Astrocyte of the cerebellum (primary cell): ENCODE results near the gene RTN4R.

Source experiments
- DNase-seq: peaks from one replicate; pipeline ENCODE4 v3.0.0-alpha.2; 2011; ENCODE audit warnings: low read depth
- H3K4me3 ChIP-seq: 2 replicates; pipeline ENCODE4 v1.5.1; 2011; ENCODE audit warnings: mild to moderate bottlenecking, low read depth, low read length, moderate library complexity
- in situ Hi-C: cut with HindIII; loops from 2 replicates; pipeline ENCODE4 v1.10.0; 2017; ENCODE audit warnings: low sequenced_read_pairs
- TF ChIP-seq, protein P1 (sequence below): IDR thresholded peaks from 2 replicates; pipeline ENCODE4 v1.5.1; 2012; ENCODE audit warnings: low read length, low read depth, moderate library complexity, mild to moderate bottlenecking; ENCODE audit errors: missing control alignments

The RTN4R gene

DNA sequence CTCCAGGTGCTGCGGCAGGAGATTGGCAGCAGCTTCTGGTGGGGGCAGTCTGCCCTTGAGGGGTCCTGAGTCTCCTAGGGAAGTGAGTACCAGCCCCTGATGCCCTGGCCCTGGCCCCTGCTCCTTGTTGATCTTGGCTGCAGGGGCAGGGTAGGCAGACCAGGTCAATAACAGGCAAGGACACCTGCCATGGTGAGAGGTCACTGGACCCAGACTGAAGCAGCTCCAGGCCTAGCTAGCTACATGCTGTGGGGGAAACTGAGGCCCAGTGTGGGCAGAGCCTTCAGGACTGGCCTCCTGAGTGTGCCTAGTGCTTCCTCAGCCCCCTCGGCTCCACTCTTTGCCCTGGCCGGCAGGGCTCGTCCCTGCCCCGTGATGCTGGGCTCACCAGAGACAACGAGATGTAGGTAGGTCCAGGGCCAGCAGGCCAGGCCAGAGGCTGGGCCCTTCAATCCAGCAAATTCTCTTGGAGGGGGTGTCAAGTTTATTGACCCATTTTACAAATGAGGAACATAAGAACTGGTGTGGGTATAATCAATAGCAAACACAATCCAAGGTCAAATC, 20.4 kb downstream of the RTN4R start:
- TF ChIP-seq, protein P1, sequence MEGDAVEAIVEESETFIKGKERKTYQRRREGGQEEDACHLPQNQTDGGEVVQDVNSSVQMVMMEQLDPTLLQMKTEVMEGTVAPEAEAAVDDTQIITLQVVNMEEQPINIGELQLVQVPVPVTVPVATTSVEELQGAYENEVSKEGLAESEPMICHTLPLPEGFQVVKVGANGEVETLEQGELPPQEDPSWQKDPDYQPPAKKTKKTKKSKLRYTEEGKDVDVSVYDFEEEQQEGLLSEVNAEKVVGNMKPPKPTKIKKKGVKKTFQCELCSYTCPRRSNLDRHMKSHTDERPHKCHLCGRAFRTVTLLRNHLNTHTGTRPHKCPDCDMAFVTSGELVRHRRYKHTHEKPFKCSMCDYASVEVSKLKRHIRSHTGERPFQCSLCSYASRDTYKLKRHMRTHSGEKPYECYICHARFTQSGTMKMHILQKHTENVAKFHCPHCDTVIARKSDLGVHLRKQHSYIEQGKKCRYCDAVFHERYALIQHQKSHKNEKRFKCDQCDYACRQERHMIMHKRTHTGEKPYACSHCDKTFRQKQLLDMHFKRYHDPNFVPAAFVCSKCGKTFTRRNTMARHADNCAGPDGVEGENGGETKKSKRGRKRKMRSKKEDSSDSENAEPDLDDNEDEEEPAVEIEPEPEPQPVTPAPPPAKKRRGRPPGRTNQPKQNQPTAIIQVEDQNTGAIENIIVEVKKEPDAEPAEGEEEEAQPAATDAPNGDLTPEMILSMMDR: no peak
- in situ Hi-C loops: no loop called here

DNA sequence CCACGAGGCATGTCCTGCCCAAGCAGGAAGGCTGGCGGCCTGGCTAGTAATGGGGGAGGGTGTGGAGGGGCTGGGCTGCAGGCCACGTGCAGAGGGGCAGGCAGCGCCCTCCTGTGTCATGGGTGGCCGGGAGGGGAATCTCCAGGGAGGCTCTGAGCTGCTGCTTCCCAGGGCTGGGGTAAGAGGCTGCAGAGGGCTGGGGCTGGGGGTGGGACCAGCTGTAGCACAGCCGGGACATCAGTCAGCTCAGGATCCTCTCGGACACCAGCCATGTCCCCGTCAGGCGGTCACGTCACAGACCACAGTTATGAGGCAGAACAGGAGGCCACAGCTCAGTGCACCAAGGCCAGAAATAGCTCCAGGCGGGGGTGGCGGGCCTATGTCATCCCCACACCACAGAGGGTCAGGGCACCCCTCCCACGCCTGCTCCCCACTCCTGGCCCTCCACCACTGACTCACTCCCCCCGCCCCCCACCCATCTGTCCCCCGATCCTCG, 21.1 kb downstream of the RTN4R start:
- H3K4me3 ChIP-seq: no peak overlapping the region
- TF ChIP-seq, protein P1: no peak
- DNase-seq: no peak
- in situ Hi-C loops: no loop called here

More for the DNA sequence above, 20.4 kb downstream of the RTN4R start:
- DNase-seq: no peak
- no peak overlapping the region for H3K4me3 ChIP-seq

DNA sequence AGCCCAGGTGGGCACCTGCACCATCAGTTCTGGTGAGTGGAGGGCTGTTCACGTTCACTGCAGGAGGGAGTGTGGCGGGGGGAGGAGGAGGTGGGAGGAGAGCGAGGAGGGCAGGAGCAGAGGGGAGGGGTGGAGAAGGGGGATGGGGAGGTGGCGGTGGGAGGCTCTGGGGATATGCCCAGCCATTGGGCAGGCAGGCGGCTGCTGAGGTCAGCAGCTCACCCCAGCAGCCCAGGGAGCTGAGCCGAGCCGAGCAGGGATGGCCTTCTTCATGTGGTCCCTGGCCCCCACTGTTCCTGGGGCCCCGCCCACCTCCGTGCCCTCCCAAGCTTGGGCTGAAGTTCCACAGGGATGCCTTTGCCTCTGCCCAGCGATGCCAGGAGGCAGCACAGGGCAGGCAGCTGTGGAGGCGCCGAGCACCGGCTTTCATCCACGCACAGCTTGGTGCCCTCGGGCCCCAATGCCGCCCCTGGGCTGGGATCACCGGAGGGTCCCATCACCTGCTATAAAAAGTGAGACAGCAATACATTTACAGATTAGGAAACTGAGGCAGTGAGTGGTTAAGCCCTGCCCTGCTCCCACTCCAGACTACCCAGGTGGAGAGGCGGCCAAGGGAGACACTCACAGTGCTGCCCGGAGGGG, 21.6 kb downstream of the RTN4R start:
- no peak overlapping the region for H3K4me3 ChIP-seq
- TF ChIP-seq, protein P1: no peak
- in situ Hi-C loops: no loop called here
- DNase-seq: no peak

DNA sequence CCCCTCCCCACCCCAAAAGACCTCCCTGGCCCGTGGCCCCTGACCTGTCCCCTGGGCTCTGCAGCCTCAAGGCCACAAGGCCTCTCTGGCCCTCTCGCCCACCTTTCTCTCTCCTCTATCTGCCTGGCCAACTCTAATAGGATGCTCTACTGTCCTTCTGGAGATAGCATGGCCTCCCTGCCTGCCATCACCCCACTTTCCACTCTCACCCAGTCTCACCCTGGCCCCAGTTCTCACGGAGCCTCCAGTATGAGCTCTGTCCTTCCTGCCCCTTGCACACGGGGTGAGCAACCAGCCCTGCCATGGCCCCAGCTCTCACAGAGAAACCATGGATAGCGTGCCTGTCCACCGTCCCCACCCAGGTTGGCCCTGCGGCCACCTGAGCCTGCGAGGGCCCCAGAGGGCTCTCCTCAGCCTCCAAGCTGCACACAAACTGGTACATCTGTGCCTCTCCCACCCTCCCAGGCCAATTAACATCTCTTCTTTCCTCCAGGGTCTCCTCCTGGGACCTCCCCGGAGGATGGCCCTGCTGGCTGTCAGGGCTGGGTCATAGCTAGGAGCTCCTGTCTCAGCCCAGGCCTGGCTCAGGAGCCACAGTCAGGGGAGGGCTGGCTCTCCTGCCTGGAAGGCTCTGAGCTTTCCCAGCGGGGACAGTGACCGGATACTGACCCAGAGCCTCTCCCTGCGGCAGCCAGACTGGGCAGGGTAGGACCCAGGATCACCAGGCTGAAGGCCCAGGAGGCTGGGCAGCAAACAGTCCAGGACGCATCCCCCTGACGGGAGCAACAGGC, 22.3 kb downstream of the RTN4R start:
- H3K4me3 ChIP-seq: no peak overlapping the region
- in situ Hi-C loops: no loop called here
- no peak for DNase-seq
- TF ChIP-seq, protein P1: no peak

DNA sequence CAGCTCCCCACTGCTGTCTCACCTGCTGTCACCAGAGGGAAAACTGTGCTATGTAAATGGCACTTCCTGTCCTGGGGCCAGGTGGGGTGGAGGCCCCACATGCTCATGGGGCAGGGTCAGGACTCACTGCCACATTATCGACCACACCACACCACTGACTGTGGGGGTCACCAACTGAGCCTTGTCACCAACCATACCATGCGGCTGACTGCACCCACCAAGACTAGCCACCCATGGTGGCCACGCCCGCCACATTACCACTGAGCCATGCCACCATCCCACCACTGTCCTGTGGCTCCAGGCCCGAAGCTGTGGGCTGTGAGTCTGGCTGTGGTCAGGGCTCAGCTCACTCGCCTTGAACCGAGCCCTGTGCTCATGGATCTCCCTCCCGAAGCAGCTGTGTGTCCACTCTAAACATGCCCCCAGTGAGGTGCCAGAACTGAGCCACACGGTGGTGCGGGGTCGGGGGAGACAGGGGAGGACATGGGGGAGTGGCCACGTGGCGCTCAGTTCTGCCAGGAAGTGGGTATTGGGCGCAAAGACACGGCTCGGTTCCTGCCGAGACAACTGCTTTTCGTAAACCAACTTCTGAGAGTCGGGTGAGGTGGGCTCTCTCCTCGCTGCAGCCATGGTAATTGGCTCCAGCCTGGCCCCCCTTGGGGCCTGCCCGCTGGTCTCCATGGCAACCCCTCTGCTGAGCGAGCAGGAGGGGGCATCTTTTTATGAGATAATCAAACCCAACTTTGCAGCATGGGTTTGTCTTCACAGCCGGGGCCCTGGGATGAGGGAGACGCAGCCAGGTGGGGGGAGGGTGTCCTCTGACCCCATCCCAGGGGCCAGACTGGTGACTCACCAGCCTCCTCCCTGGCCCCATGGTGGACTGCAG, 23.2 kb downstream of the RTN4R start:
- DNase-seq: no peak
- in situ Hi-C loops: no loop called here
- TF ChIP-seq, protein P1: no peak
- no peak overlapping the region for H3K4me3 ChIP-seq

DNA sequence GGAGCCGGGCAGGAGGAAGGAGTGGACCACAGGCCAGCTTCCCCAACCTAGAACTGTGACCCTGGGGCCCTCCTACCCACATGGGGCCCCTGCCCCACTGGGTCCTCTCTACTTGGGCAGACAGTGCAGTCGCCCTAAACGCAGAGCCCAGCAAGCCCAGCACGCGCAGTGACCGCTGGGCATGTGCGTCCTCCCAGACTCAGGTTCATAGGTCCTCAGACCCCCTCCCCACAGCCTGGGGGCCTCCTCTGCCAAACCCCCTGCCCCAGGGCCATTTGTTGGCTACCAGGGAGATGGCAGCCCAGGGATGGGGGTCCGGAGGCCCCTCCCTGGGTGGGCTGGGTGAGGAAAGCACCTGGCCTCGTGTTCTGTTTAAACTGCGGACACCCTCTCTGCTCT, 23.9 kb downstream of the RTN4R start:
- TF ChIP-seq, protein P1: no peak
- no peak overlapping the region for H3K4me3 ChIP-seq
- DNase-seq: no peak
- in situ Hi-C loops: no loop called here
